ENCODE measurements around the gene NXPH3. TPM values are rescaled to one million over a fixed set of nuclear protein-coding genes. Genes with fewer than 3 reads are reported as not detected.

Gene NXPH3
- total RNA-seq, 2 donors from 2014 or later, result 0.44 to 1.2 TPM

DNA sequence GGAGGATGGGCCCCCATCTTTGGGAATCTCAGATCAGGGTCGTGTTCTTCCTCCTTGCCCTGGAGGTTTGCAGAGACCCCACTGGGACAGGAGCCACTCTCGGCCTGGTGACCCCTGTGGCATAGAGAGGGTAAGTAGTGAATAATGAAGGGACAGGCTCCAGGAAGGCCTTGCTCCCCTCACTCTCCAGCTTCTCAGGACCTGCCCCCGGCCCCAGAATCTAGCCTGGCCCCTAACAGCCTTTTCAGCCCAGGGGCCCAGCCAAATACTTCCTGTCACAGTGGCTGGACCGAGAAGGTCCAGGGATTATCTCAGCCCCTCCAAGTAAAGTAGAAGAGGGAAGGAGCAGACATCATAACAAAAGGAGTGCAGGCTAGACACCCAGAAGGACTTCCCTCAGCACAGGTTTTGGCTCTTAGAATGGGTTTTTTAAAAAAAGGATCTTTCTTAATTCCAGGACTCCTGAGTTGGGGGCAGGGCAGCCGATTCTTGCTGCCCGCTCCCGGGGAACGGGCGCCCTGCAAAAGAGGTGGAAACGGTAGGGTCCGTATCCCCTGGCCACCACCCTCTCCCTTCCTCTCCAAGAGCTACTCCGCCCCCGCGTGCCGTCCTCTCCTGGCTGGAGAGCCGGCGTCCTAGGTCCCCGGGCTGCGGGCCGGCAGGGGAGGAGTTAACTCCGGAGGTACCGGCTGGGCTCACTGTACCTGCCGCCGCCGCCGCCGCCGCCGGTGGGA is 559 bp upstream of the NXPH3 start:
- Mint-ChIP-seq H3K36me3 (ENCODE audit: insufficient read depth in 2 of 2) (no peaks in the 10 kb centered on the region), H3K27me3 (ENCODE audit: low read depth) (peaks cover 64% of the 10 kb centered on the region), H3K9me3 (no peaks in the 10 kb centered on the region), H3K4me3 (peak overlapping the region; percentile 85 to 86), H3K27ac (no peak overlapping the region), H3K4me1 (ENCODE audit: low read depth) (peaks cover 27% of the 10 kb centered on the region)
- no peak for ATAC-seq (replicated peaks in 1 of 2)
- no peak for DNase-seq

DNA sequence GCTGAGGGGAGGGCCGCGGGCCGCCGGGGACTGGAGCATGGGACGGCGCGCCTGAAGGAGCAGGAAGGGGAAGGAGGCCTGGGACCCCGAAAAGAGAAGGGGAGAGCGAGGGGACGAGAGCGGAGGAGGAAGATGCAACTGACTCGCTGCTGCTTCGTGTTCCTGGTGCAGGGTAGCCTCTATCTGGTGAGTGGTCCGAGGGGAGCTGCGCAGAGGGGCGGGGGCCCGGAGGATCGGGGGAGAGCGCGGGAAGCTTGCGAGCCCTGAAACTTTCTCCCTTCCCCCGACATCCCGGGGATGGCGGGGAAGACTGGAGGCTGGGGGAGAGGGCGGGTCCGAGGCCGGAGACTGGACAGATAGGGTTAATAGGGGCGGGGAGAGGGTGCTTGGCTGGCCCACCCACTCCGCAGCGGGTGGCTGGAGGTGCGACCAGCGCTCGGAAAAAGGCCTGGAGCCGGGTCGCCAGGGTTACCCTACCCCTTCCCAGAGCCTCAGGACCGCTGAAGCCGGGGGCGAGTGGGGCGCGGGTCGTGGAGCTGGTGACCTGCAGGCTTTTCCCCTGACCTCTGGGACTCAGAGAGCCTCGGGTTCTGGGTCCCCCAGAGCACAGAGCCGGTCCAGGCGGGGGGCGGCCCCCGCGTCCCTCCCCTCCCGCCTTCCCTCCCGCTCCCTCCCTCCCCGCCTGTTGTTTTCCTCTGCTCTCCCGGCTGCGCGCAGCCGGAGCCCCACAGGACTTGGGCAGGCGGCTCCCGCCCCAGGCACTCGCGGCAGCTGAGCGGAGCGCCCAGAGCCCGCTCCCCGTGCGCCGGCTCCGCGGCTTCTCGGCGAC is 631 bp downstream of the NXPH3 start:
- no peak for DNase-seq
- Mint-ChIP-seq H3K4me3 (peak overlapping the region; percentile 85 to 86), H3K27ac (no peak overlapping the region), H3K4me1 (ENCODE audit: low read depth) (peaks cover 15% of the 10 kb centered on the region), H3K9me3 (no peaks in the 10 kb centered on the region), H3K36me3 (ENCODE audit: insufficient read depth in 2 of 2) (no peaks in the 10 kb centered on the region), H3K27me3 (ENCODE audit: low read depth) (peaks cover 54% of the 10 kb centered on the region)
- ATAC-seq (replicated peaks in 1 of 2), result peak in 1 of 2 donors; percentile 8

DNA sequence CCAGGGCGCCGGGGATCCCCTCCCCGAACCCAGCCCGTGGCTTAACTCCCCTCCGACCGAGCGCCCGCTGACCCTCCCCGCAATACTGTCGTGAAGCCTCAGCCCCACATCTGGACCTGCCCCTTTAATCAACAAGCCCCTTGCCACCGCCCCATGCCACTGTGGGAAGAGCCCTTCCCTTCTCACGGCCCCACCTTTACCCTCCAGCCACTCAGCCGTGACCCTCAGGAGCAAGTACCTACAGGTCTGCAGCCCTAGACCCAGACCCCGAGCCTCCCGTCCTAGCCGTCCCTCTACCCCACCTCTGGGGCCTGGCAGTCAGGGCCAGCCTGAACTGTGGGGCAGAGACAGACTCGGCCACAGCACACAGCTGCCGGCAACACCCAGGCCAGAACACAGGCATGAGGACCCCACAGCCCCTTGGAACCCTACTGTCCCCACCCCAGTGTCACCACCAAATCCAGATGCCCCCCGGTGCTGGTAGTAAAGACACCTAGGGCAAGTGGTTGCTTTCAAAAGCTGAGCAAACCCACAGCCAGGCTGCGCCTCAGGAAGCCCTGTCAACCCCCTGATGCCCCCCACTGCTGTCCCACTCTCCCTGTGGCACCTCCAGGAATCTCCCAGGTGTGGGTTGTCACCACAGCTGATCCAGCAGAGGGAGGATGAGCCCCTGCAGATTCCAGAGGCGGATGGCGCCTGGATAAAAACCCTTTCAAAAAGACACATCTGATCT is 1.4 kb downstream of the NXPH3 start:
- DNase-seq (no peak), ATAC-seq (replicated peaks in 1 of 2) (no peak)
- Mint-ChIP-seq H3K4me1 (ENCODE audit: low read depth) (peaks cover 7% of the 10 kb centered on the region), H3K27ac (no peak overlapping the region), H3K4me3 (peak overlapping the region; percentile 60 to 85), H3K9me3 (no peaks in the 10 kb centered on the region), H3K36me3 (ENCODE audit: insufficient read depth in 2 of 2) (no peaks in the 10 kb centered on the region), H3K27me3 (ENCODE audit: low read depth) (peaks cover 46% of the 10 kb centered on the region)

DNA sequence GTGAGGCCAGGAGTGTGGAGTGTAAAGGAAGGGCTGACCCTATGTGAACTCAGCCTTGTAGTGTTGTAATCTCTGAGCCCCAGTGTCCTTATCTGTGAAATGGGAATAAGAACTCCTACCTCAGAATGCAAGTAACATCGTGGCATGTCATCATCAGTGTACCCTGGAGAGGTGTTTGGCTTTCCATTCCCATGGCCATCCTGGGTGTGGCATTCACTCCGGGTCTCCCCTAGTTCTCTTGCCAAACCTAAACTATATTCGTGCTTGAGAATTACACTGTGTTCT is 1.9 kb downstream of the NXPH3 start:
- Mint-ChIP-seq H3K27ac (no peak overlapping the region), H3K4me3 (peak overlapping the region; percentile 6 to 85), H3K9me3 (no peaks in the 10 kb centered on the region), H3K27me3 (ENCODE audit: low read depth) (peaks cover 43% of the 10 kb centered on the region), H3K4me1 (ENCODE audit: low read depth) (peaks cover 5% of the 10 kb centered on the region), H3K36me3 (ENCODE audit: insufficient read depth in 2 of 2) (no peaks in the 10 kb centered on the region)
- DNase-seq (no peak), ATAC-seq (replicated peaks in 1 of 2) (no peak)

DNA sequence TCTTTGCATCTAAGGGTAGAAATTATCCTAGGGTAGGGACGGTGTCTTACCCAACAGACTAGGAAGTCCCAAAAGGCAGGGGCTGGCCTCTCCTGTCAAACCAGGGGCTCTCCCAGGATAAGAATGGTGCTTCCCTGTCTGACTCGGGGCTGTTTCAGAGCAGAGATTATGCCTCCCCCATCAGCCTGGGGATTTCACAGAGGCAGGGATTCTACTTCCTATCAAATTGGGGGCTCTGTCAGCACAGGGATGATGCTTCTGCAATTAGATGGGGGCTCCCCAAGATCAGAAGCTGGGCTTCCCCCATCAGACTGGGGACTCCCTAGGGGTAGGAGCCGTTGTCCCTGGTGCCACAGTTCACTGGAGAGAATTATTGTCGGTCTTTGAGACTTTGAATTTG is 2.3 kb downstream of the NXPH3 start:
- Mint-ChIP-seq H3K9me3 (no peaks in the 10 kb centered on the region), H3K36me3 (ENCODE audit: insufficient read depth in 2 of 2) (no peaks in the 10 kb centered on the region), H3K4me1 (ENCODE audit: low read depth) (peaks cover 5% of the 10 kb centered on the region), H3K27me3 (ENCODE audit: low read depth) (peaks cover 39% of the 10 kb centered on the region), H3K4me3 (peak overlapping the region in 1 of 2 donors; percentile 6), H3K27ac (no peak overlapping the region)
- ATAC-seq (replicated peaks in 1 of 2) (no peak), DNase-seq (no peak)

DNA sequence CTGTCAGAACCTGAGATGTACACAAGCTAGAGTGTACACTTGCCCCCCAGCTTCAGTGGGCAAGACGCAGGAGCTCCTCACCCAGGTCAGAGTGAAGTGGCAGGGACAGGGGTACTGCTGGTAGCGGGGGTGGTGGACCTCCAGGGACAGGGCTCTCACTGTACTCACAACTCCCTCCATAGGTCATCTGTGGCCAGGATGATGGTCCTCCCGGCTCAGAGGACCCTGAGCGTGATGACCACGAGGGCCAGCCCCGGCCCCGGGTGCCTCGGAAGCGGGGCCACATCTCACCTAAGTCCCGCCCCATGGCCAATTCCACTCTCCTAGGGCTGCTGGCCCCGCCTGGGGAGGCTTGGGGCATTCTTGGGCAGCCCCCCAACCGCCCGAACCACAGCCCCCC is 2.7 kb downstream of the NXPH3 start:
- DNase-seq, result no peak
- Mint-ChIP-seq H3K27ac (no peak overlapping the region), H3K9me3 (no peaks in the 10 kb centered on the region), H3K27me3 (ENCODE audit: low read depth) (peaks cover 35% of the 10 kb centered on the region), H3K4me1 (ENCODE audit: low read depth) (peaks cover 5% of the 10 kb centered on the region), H3K36me3 (ENCODE audit: insufficient read depth in 2 of 2) (no peaks in the 10 kb centered on the region), H3K4me3 (peak overlapping the region in 1 of 2 donors; percentile 10)
- ATAC-seq (replicated peaks in 1 of 2), result no peak

DNA sequence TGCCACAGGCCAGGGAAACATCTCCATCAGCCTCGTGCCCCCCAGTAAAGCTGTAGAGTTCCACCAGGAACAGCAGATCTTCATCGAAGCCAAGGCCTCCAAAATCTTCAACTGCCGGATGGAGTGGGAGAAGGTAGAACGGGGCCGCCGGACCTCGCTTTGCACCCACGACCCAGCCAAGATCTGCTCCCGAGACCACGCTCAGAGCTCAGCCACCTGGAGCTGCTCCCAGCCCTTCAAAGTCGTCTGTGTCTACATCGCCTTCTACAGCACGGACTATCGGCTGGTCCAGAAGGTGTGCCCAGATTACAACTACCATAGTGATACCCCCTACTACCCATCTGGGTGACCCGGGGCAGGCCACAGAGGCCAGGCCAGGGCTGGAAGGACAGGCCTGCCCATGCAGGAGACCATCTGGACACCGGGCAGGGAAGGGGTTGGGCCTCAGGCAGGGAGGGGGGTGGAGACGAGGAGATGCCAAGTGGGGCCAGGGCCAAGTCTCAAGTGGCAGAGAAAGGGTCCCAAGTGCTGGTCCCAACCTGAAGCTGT is 3.4 kb downstream of the NXPH3 start:
- Mint-ChIP-seq H3K4me1 (ENCODE audit: low read depth) (peaks cover 5% of the 10 kb centered on the region), H3K27ac (no peak overlapping the region), H3K36me3 (ENCODE audit: insufficient read depth in 2 of 2) (no peaks in the 10 kb centered on the region), H3K27me3 (ENCODE audit: low read depth) (peaks cover 29% of the 10 kb centered on the region), H3K9me3 (no peaks in the 10 kb centered on the region), H3K4me3 (peak overlapping the region in 1 of 2 donors; percentile 10)
- no peak for DNase-seq
- no peak for ATAC-seq (replicated peaks in 1 of 2)

DNA sequence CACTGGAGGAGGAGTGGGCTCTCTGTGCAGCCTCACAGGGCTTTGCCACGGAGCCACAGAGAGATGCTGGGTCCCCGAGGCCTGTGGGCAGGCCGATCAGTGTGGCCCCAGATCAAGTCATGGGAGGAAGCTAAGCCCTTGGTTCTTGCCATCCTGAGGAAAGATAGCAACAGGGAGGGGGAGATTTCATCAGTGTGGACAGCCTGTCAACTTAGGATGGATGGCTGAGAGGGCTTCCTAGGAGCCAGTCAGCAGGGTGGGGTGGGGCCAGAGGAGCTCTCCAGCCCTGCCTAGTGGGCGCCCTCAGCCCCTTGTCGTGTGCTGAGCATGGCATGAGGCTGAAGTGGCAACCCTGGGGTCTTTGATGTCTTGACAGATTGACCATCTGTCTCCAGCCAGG is 3.9 kb downstream of the NXPH3 start:
- H3K27me3 Mint-ChIP-seq (ENCODE audit: low read depth), result peaks cover 24% of the 10 kb centered on the region
- ATAC-seq (replicated peaks in 1 of 2) (no peak), DNase-seq (no peak)
- H3K9me3 Mint-ChIP-seq, result no peaks in the 10 kb centered on the region
- H3K36me3 Mint-ChIP-seq (ENCODE audit: insufficient read depth in 2 of 2), result no peaks in the 10 kb centered on the region
- no peak overlapping the region for H3K4me3 Mint-ChIP-seq
- H3K4me1 Mint-ChIP-seq (ENCODE audit: low read depth), result peaks cover 5% of the 10 kb centered on the region
- H3K27ac Mint-ChIP-seq, result no peak overlapping the region

DNA sequence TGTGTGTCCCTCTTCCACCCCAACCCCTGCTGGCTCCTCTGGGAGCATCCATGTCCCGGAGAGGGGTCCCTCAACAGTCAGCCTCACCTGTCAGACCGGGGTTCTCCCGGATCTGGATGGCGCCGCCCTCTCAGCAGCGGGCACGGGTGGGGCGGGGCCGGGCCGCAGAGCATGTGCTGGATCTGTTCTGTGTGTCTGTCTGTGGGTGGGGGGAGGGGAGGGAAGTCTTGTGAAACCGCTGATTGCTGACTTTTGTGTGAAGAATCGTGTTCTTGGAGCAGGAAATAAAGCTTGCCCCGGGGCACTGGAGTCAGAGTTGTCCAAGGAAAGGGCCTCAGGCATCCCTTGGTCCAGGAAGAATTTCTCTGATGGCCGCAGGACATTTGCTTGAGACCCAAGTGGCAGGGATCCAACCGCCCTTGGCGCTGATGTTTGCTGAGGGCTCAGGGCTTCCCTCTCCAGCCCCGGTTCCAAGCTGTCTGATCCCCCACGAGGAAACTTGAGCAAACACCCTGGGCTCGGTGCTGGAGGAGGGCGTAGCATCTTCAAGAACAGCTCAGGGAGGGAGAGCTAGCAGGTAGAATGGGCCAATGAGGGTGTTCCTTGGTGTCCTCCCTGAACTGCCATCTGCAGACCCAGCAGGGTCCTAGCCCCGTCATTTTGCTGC is 4.5 kb downstream of the NXPH3 start:
- Mint-ChIP-seq H3K4me3 (no peak overlapping the region), H3K4me1 (ENCODE audit: low read depth) (peaks cover 5% of the 10 kb centered on the region), H3K27ac (no peak overlapping the region), H3K27me3 (ENCODE audit: low read depth) (peaks cover 17% of the 10 kb centered on the region), H3K9me3 (no peaks in the 10 kb centered on the region), H3K36me3 (ENCODE audit: insufficient read depth in 2 of 2) (no peaks in the 10 kb centered on the region)
- DNase-seq (no peak), ATAC-seq (replicated peaks in 1 of 2) (no peak)

DNA sequence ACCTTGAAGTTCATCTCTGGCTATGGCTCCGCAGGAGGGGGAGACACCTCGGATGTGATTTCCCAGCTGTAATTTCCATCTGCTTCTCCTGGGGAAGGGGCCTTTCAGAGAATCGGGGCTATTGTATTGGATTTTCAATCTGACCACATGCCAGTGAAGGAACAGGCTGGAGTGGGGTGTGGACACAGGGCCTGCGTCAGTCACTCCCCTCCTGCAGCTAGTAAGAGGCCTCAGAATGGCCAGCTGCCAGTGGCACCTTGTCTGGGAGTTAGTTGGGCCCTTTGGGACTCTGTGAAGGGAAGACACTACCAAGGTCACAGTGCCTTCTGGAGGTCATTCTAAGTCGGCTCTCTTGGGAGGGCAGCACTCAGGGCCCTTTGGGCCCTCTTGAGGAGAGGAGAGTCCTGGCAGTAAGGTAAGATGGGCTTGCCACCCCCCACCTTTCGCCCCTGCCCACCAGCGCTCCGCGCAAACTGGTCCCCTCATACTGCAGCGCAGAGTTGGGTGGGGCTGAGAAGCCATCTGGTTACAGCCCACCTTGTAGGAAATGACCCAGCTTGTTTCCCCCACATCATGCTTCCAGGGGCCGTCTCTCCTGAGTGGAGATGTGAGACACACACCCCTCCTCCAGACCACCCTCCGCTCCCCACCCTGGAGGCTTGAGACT is 5.4 kb downstream of the NXPH3 start:
- DNase-seq (no peak), ATAC-seq (replicated peaks in 1 of 2) (no peak)
- Mint-ChIP-seq H3K27me3 (ENCODE audit: low read depth) (peaks cover 15% of the 10 kb centered on the region), H3K36me3 (ENCODE audit: insufficient read depth in 2 of 2) (no peaks in the 10 kb centered on the region), H3K27ac (no peak overlapping the region), H3K4me3 (no peak overlapping the region), H3K4me1 (ENCODE audit: low read depth) (peaks cover 5% of the 10 kb centered on the region), H3K9me3 (no peaks in the 10 kb centered on the region)

DNA sequence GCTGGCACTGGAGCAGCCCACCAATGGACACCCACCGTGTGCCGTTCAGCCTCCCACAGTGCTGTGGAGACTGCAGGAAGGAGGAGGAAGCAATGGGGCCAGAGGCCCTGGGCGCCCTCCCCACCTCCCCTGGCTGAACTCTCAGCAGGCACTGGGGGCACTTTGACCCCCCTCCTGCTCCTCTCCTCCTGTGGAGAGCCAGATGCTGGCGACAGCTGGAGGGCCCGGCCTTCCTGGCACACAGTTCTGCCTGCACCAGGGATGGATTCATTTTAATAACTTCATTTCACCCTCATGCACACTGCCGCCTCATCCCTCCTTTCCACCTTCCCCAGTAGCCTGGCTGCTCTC is 6.0 kb downstream of the NXPH3 start:
- Mint-ChIP-seq H3K27ac (no peak overlapping the region), H3K27me3 (ENCODE audit: low read depth) (peaks cover 14% of the 10 kb centered on the region), H3K36me3 (ENCODE audit: insufficient read depth in 2 of 2) (no peaks in the 10 kb centered on the region), H3K4me3 (no peak overlapping the region), H3K9me3 (no peaks in the 10 kb centered on the region), H3K4me1 (ENCODE audit: low read depth) (peaks cover 5% of the 10 kb centered on the region)
- ATAC-seq (replicated peaks in 1 of 2) (no peak), DNase-seq (no peak)

DNA sequence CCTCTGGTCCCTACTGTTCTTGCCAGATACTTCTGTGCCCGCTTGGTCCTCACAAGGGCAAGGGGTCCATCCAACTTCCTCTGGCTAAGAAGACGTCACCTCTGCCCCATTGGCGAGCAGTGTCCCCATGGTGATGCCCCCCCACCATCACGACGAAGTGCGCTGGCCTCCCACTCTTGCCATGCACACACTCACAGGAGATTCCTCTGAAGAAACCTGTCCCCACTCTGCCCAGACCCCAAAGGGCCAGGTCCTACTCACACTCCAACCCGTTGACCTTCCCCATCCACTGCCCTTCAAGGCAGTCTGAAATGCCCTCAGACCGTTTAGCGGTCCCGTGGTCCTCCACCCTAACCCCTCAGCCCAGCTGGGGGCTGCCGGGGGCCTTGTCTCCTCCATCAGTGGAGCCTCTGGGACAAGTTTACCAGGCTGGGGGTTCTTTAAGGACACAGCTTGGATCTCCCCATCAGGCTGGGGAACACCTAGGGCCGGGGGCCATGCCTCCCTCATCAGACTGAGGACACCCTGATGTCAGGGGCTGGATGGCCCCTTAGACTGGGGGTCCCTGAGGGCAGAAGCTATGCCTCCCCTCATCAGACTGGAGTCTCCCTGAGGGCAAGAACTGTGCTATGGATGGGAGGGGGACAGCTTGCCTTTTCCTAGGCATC is 6.5 kb downstream of the NXPH3 start:
- H3K27me3 Mint-ChIP-seq (ENCODE audit: low read depth), result peaks cover 9% of the 10 kb centered on the region
- no peak overlapping the region for H3K4me3 Mint-ChIP-seq
- H3K36me3 Mint-ChIP-seq (ENCODE audit: insufficient read depth in 2 of 2), result no peaks in the 10 kb centered on the region
- no peak overlapping the region for H3K27ac Mint-ChIP-seq
- no peak for DNase-seq
- H3K4me1 Mint-ChIP-seq (ENCODE audit: low read depth), result peaks cover under 1% of the 10 kb centered on the region
- no peaks in the 10 kb centered on the region for H3K9me3 Mint-ChIP-seq
- no peak for ATAC-seq (replicated peaks in 1 of 2)

Measured in activated T-cell treated with anti-CD3 and anti-CD28 coated beads, Interleukin-2, amount 50 U/mL, for 72 hours (primary cell).